Ureter (tissue), 1 donor: Measurements from ENCODE around the gene CTSK. TPM values are rescaled to one million over a fixed set of nuclear protein-coding genes. Genes with fewer than 3 reads are reported as not detected.

Experiments
- DNase-seq: peaks from one replicate; pipeline ENCODE4 v3.0.0-alpha.2; 2020; ENCODE audit warnings: low spot score
- total RNA-seq: library from RNA; stranded (reverse); gene quantifications from one replicate; pipeline ENCODE4 v1.2.4, GENCODE V29; 2023
- donor health status: DM: yes; HTN: yes; CAD: no.

The CTSK gene
- total RNA-seq, 1 donor from 2014 or later, result 26.5 TPM

GRCh38 chr1:150760013-150760412 is 48.0 kb downstream of the CTSK start:
- no peak for DNase-seq

- DNase-seq, result no peak
Observed at GRCh38 chr1:150753416-150753815, 54.6 kb downstream of the CTSK start.

DNA sequence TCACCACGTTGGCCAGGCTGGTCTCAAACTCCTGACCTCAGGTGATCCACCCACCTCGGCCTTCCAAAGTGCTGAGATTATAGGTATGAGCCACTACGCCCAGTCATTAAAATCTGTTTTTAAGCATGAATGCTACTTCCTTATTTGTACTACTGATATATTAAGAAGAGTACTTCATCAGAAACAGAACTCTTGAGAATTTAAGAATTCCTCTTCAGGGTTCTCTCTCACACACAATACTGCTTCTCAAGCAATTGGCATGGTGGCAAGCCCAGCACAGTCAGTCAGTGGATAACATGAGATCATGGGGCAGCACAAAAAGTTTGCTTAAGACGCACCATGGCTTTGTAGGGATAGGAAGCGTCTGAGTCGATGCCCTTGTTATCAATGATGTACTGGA is 56.6 kb downstream of the CTSK start:
- no peak for DNase-seq

DNA sequence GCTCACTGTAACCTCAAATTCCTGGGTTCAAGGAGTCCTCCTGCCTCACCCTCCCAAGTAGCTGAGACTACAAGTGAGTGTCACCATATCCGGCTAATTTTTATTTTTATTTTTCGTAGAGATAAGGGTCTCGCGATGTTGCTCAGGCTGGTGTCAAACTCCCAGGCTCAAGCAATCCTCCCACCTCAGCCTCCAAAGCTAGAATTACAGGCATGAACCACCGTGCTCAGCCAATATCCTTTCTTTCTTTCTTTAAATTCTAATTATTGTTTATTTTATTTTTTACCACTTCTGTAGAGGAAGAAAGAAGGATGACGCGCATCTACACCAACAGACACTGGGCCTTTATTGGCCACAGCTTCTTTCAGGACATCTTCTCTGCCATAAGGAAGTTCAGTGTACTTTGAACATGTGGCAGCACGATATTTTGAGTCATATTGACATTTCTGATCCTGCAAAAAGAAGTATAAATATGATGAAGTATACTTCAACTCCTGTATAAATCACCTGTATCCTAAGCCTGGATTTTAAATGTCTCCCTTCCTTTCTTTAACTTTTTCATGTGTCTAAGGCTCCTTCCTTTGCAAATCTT is 58.2 kb downstream of the CTSK start:
- DNase-seq, result no peak

- no peak for DNase-seq
Observed at GRCh38 chr1:150748878-150749719, 59.0 kb downstream of the CTSK start.

Other genes with a start within 250 kb of the CTSK start
- gene MCL1, start 228.7 kb downstream of the CTSK start, total RNA-seq, result 159 TPM
- 257 TPM for gene ENSA, start 178.6 kb downstream of the CTSK start, total RNA-seq
- gene GOLPH3L, start 111.1 kb downstream of the CTSK start, total RNA-seq, result 52.6 TPM
- 0.21 TPM for gene HORMAD1, start 87.4 kb downstream of the CTSK start, total RNA-seq
- 77.3 TPM for gene CTSS, start 42.5 kb downstream of the CTSK start, total RNA-seq
- 47.0 TPM for gene ARNT, start 68.3 kb upstream of the CTSK start, total RNA-seq
- not detected for gene CTXND2, start 78.9 kb upstream of the CTSK start, total RNA-seq
- gene SETDB1, start 118.1 kb upstream of the CTSK start, total RNA-seq, result 56.9 TPM
- 138 TPM for gene CERS2, start 166.6 kb upstream of the CTSK start, total RNA-seq
- 39.7 TPM for gene ANXA9, start 174.0 kb upstream of the CTSK start, total RNA-seq
- 34.0 TPM for gene MINDY1, start 198.6 kb upstream of the CTSK start, total RNA-seq
- gene PRUNE1, start 200.2 kb upstream of the CTSK start, total RNA-seq, result 26.7 TPM
- 10.5 TPM for gene BNIPL, start 228.3 kb upstream of the CTSK start, total RNA-seq
- 5.9 TPM for gene C1orf56, start 239.5 kb upstream of the CTSK start, total RNA-seq